GM18507 (cell line): ENCODE results near the gene ACTBL2.
A peak's percentile ranks its signal among the peaks of the same experiment; 100 is the strongest.
"Not testable (repeated sequence)": the region's sequence is repeated elsewhere in the genome, so short reads cannot be mapped to it uniquely, and the experiment has no call there.

Experiments used
- DNase-seq: peaks from one replicate; pipeline ENCODE4 v3.0.0; 2011; ENCODE audit warnings: low read depth; ENCODE audit not compliant: insufficient read length; ENCODE audit errors: extremely low spot score
- FAIRE-seq: peaks from 2 replicates; lab custom pipeline; 2011; peaks lifted over from hg19 to GRCh38; lab: Jason Lieb, UNC

Gene ACTBL2

DNA sequence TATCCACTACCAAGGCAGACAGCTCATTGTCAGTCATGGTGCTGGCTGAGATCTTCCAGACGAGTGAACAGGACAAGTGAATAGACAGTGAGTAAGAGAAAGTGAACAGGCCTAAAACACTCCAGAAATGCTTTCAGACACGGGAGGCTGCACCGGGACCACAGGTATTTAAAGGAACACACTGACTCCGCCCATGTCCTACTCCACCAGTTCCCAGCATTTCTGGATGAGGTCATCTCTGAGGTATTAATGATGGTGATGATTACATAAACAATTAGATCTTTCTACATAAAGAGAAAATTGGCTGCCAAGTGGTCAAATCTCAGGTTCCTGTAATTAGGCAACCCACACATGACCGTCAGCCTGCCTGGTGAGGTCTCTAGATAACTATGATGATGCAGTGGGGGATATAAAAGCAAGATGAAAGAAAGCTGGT lies at the start of gene ACTBL2:
TSS of gene ACTBL2 (minus strand) at position 141 of the 436 bp plus-strand sequence. CDS start at position 37, 104 bp downstream.
- no peak for DNase-seq
- no peak for FAIRE-seq

DNA sequence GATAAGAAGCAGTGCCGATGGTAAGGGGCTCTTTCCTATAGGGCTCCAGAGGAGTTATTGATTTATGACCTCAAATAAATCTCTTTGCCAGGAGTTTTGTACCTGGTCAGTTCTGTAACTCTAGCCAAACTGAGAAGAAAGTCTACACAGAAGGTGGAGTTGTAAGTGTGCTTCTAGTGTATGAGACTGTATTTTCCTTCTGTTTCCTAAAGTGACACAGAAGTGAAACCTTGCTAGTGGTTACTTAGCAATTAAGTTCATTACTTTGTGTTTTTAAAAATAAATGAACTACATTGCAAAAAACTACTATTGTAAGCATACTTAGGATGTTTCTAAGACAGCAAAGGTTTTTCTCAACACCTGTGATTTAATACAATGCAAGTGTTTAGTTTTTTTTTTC lies 48.7 kb upstream of the ACTBL2 start:
- DNase-seq (no peak), FAIRE-seq (no peak)

DNA sequence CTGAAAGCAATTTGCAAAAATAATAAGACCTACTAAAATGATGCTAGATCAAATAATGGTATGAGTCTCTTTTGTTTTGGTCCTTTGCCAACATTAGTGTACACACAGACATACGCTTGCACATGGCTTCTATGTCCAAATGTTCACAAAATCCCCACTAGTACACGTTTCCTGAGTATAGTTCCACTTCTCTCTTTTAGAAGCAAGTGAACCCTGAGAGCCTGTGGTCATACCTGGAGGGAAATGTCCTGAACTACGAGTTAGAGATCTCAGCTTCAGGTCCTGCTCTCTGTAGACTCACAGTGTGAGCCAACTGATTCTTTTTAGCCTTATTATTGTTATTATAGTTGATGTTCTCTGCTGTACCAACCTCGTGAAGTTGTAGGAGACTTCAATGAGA lies 47.3 kb upstream of the ACTBL2 start:
- FAIRE-seq (no peak), DNase-seq (no peak)

DNA sequence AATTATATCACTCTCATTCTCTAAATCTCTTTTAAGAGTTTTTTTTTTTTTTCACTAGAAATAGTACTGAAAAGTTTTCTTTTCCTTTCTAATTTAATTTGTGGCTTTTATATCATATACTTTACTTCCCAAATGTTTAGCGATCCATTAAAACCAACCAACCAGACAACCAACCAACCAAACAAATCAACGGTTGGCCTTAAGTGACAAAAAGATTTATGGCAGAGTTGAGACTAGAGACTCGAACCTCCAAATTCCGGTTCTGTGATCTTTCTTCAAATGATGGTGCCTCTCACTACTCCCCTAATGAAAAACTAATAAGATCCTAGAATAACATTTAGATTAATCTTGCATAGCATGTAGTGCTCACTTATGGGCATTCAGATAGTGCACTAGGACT lies 45.3 kb upstream of the ACTBL2 start:
- no peak for DNase-seq
- no peak for FAIRE-seq

DNA sequence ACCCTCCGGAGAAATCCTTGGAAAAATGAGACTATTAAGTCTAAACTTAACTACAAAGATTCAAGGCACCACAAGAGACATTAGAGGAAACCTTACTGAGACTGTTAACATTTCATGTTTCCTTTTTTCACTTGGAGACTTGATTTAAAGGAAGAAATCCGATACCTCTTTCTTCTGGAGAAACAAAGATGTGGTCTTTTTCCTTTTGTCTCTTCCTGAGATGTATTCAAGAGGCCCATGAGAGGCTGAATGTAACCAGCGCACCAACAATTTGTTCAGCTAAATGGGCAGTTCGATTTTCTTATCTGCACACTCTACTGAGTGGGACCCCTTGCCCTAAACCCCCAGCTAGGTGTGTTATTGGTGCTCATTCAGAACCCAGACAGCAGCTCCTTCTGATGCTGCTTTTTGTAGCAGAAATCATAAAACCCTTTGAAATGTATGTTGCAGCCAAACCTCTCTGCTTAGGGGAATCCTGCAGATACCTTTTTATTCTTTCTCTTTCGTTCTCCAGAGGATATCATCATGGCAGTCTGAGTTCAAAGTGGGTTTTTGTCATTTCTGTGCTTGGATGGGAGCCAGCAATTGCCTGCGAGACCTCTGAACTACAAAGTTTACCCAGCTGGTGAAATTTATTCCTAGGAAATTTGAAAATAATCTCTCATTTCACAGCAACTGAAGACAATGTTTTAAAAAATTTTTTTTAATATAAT lies 41.9 kb upstream of the ACTBL2 start:
- DNase-seq (no peak), FAIRE-seq (no peak)

DNA sequence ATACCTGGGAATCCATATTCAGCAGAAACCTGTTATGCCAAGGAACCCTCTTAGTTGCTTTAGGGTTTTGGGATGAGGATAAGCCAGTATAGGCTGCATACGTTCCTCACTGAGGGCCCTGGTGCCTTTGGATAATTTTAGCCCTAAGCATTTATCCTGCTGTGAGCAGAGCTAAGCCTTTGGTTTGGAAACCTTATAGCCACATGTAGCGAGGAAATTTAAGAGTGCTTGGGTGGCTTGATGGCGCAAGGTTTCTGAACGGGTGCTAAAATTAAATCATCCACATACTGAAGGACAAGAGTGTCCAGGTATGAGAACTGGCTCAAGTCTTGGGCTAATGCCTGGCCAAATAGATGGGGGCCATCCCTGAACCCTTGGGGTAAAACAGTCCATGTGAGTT lies 39.9 kb upstream of the ACTBL2 start:
- not testable (repeated sequence) for FAIRE-seq, DNase-seq

DNA sequence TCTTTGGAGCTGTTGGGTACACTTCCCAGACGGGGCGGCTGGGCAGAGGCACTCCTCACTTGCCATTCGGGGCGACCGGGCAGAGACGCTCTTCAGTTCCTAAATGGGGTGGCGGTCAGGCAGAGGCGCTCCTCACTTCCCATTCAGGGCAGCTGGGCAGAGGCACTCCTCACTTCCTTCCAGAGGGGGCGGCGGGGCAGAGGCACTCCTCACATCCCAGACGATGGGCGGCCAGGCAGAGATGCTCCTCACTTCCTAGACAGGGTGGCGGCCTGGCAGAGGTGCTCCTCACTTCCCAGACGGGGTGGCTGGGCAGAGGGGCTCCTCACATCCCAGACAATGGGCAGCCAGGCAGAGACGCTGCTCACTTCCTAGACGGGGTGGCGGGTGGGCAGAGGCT lies 35.8 kb upstream of the ACTBL2 start:
- not testable (repeated sequence) for DNase-seq, FAIRE-seq

DNA sequence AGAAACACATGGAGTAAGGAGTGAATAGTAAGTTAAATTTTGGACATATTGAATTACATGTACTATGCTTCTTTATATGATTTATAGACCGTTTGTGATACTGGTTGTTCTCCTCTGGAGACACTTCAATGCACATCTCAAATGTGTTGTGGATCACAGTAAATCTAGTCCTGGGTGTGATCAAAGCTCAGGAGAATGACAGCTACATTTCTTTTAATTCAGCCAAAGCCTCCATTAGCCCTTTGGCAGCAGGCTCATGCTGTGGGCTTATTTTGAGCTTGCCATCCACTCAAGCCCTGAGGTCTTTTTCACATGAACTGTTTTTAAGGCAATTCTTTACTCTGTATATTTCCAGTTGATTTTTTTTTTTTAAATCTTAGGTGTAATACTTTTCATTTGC lies 34.6 kb upstream of the ACTBL2 start:
- DNase-seq (no peak), FAIRE-seq (no peak)

DNA sequence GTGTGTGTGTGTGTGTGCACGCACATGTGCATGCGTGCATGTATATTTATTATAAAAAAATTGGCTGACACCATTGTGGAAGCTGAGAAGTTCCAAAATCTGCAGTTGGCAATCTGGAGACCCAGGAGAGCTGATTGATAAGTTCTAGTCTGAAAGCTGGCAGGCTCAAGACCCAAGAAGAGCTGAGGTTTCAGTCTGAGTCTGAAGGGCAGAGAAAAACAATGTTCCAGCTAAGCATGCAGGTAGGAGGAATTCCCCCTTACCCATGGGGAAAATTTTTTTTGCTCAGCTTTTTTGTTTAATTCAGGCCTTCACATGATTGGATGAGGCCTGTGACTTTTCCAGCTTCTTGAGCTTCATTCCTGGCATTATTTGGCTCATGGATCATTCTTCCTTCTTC lies 31.2 kb upstream of the ACTBL2 start:
- FAIRE-seq (no peak), DNase-seq (no peak)

DNA sequence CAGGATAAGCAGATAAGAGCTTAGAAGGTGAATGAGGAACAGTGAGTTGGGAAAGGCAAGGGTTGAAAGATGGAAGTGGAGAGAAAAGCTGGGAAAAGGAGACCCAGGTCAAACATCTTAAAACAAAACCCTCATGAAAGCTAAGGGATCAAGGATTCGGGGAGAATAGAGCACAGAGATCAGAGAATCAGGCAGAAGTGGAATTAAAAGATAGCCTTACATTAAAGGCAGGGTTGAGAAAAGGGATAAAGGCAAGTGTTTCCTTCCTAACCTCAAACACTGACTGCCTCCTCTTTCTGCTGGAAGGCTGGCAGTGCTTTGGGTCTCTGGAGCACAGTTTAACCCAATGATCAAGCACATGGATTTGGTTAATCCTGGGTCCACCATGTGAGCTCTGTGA lies 28.7 kb upstream of the ACTBL2 start:
- DNase-seq (no peak), FAIRE-seq (no peak)

DNA sequence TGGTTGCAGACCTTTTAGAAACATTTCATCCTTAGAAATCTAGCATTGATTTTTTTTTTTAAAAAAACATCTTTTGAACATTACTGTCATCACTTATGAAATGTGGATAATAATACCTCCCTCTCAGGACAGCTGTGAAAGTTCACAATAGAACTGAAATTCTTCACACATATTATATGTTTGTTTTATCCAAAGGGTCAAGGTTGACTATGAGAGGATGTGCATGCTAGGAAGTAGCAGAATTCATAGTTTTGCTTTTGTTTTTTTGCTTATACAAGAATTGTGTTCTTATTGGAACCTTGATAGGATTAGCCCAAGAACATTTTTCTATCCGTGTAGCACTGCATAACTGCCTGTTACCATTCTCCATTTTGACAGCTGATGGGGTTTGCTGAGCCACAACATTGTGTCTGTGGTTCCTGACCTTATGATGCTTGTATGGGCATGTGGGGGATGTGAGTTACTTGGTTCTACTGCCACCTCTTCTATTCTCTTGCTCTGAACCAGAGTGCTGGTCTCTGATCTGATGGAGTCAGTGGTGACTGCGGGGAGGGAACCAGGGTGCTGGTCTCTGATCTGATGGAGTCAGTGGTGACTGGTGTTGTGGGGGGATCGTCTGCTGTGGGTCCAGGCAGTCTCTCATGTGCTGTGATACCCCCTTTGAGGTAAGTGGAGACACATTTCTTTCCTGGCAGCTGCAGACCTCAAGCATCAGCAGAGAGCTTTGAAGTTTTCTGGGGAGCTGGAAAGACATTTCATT lies 27.1 kb upstream of the ACTBL2 start:
- DNase-seq (no peak), FAIRE-seq (no peak)

DNA sequence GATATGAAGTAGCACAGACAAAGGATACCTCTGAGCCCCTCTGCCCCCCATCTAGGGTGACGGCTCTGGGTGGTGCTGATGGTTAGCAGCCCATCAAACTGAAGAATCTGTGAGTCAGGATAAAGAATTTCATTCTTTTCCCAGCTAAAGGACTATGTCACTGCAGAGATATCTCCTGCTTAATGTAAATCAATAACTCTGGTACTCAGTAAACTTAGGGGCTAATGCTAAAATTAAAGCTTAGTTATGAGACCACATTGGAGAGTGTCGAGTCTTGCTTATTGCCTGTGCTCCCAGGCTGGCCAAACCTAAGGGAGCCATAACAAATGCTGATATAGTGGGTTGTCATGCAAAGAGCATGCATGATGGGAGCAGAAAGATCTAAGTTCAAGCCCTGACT lies 25.6 kb upstream of the ACTBL2 start:
- DNase-seq = no peak
- FAIRE-seq = no peak

DNA sequence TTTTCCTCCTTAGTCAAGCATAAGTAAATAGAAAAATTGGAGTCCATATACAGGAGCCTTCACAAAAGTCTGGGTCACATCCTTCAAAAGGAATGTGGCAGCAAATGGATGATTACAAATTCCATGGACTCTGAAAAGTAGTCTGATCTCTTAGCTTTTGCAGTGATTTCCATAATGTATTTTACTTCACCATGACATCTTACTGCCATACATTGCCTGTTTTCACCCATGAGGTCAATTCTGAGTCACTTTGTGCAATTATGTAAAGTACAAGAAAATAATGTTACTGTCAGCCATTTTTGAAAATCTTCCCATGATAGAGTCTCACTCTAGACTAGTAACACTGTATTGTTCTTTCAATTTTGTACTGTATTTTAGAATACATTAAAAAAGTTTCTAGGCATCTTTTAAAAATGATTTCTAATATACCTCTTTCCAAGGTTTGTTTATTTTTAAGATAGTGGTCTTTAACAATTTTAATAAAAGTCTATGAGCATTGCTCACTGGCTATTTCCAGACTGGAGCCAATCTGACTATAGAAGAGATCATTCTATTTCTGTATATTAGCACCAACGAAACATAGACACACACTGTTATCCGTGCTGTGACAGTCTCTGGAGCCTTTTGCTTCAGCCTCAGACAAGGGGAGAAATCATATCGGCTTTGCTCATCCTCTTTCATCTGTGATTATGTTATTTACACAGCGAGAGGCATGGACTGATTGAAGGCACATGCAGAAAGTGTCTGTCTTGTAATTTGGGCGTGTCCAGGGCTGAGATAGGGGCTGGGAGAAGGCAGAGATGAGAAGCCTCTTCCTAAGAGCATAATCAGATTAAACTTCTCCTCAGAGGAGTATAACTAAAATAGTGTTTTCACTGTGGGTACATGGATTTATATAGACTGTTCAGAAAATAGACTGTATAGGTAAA lies 22.9 kb upstream of the ACTBL2 start:
- DNase-seq (no peak), FAIRE-seq (no peak)

DNA sequence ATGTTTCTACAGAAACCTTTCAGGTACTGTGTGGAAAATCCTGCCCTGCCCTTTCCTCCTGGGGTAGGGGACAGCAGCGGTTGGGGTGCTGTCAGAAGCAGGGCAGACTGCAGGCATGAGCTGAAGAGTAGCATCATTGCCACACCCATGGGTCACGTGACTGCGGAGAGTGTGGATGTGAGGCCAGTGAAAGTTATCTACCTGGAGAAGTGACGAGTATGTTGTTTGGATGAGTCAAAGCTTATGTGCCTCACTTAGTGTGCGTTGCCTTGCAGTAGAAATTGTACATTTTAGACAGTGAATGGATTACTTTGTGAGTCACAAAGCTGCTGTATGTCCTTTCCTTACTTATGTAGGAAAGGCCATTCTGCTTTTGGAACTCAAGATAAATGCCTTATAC lies 21.7 kb upstream of the ACTBL2 start:
- DNase-seq (no peak), FAIRE-seq (no peak)

DNA sequence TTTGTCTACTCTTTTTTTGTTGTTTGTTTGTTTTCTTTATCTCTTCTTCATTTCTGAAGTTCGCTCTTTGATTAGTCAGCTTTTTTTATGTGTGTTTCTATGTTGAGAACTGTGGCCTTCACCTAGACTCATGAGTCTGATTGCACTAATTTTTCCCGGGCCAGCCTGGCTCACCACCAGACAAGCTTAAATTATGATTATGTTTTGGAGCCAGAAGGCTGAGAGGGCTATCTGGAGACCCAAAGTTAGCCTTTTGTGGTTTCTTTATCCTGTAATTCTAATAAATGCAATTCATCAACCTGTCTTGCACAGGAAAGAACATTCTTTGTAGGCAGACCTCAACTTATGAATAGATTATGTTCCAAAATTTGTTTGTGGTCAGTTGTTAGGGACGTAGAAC lies 20.8 kb upstream of the ACTBL2 start:
- FAIRE-seq (no peak), DNase-seq (no peak)

DNA sequence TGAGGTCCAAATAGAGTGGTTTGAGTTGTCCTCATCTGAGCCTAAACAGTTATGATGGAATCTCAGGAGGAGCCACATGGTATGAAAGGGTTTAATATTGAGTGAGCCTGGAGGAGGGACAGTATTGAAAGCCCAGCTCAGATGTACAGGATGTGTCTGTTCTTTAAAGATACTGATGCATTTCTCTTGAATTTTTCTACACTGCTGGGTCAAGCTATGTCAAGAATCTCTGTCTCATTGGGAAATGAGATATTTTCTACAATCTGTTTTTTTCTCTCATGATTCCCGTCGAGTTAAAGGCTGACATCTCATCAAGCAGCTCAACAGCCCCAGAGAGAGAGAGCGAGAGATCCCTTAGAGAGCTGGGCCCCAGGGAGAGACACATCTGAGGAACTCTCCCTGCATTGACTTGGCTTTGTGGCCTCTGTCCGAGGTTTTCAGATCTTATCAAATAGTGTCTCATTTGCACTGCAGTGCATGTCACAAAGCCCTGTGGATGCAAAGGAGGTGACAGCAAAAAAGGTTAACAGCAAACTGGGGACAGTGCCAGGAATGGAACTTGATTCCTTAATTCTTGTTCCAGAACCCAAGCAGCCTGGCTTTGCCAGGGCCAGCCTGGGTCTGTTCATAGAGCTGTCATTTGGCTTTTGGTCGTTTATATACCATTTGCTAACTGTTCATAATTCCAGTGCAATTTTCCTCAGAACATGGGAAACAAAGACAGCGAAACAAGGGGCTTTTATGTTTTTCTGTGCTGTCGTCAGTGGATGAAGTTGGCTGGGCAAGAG lies 19.0 kb upstream of the ACTBL2 start:
- DNase-seq (no peak), FAIRE-seq (no peak)

DNA sequence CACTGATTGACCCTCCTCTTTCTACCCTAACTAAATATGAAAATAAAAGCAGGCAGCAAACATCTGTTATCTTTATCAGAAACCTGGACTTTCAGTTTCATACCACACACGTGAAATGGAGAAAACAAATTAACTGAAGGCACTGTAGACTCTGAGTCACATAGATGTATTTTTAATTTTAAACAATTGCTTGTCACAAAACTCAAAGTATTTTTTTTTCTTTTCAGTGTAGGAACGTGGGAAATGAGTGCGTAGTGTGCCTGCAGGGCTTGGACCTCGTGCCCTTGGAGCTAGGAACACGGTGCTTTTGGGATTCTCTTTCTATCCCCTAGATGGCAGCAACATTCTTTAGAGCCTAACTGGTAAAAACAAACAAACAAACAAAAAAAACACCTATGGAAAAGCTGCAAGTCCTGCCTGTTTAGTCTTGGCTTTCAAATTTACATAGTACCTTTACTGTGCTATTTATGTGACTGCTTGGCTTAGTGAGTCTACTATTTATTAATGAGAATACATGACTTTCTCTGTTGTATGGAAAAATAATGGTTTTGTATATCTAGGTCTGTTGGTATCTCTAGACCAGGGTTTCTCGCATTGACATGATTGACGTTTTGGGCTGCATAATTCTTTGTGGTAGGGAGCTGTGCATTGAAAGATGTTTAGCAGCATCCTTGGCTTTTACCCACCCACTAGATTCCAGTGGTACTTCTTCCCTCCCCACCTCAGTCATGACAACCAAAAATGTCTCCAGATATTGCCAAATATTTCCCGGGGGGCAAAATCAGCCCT lies 16.8 kb upstream of the ACTBL2 start:
- DNase-seq = peak; percentile 18
- peak; percentile 83 for FAIRE-seq

DNA sequence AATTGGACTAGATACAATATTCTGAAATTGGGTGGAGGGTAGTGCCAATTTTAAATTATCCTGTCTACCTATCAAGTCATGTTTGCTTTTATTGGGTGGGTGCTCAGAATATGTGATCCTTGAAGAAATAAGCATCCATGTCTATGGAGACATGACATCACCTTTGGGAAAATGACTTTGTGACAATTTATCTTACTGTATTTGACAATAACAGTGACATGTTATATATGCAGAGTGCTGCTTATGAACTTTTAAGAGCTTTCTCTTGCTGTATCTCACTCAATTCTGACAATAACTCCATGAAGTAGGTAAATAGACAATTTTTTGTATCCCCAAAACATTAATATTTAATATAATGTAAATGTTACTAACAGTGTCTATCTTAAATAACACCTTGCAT lies 15.1 kb upstream of the ACTBL2 start:
- no peak for DNase-seq

More for the DNA sequence above, 15.1 kb upstream of the ACTBL2 start:
- FAIRE-seq = no peak
